ENCODE measurements around the gene SPATS2L. TPM values are rescaled to one million over a fixed set of nuclear protein-coding genes. Genes with fewer than 3 reads are reported as not detected.

The SPATS2L gene
- total and polyA plus RNA-seq, 2 of the 13 experiments (the other 11 are each of a cell fraction or from before 2014, with no cell fraction given): 154 to 212 TPM

DNA sequence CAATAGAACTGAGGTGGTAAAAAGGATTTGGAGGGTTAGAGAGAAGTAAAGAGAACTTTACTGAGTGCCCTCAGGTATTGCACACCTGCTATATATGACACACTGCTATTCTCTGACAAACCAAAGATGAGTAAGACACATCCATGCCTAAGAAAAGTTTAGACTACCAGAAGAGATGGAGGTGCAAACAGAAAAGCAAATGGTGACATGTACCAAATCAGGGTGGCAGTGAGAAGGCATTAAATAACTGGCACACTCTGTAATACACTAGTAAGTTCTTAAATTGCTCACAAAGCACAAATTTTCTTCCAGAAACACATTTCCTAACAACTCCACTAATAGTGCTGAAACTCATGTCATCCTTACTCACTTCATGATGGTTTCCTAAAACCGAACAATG lies 114.8 kb downstream of the SPATS2L start:
- no peak for TF ChIP-seq FOXP1 (IDR thresholded peaks at IDR 0.05)
- TF ChIP-seq FOXP1 (CRISPR knock-in tag; IDR thresholded peaks at IDR 0.05): no peak
- TF ChIP-seq, protein P1, sequence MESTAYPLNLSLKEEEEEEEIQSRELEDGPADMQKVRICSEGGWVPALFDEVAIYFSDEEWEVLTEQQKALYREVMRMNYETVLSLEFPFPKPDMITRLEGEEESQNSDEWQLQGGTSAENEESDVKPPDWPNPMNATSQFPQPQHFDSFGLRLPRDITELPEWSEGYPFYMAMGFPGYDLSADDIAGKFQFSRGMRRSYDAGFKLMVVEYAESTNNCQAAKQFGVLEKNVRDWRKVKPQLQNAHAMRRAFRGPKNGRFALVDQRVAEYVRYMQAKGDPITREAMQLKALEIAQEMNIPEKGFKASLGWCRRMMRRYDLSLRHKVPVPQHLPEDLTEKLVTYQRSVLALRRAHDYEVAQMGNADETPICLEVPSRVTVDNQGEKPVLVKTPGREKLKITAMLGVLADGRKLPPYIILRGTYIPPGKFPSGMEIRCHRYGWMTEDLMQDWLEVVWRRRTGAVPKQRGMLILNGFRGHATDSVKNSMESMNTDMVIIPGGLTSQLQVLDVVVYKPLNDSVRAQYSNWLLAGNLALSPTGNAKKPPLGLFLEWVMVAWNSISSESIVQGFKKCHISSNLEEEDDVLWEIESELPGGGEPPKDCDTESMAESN (CRISPR knock-in tag; conservative IDR thresholded peaks at IDR 0.05): no peak
- TF ChIP-seq, protein P2, sequence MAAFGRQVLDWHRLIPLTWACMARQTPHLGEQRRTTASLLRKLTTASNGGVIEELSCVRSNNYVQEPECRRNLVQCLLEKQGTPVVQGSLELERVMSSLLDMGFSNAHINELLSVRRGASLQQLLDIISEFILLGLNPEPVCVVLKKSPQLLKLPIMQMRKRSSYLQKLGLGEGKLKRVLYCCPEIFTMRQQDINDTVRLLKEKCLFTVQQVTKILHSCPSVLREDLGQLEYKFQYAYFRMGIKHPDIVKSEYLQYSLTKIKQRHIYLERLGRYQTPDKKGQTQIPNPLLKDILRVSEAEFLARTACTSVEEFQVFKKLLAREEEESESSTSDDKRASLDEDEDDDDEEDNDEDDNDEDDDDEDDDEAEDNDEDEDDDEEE (CRISPR knock-in tag; IDR thresholded peaks at IDR 0.05): no peak
- TF ChIP-seq ZNF780A (CRISPR knock-in tag; IDR thresholded peaks at IDR 0.05): no peak
- no peak for TF ChIP-seq ZNF570 (CRISPR knock-in tag; IDR thresholded peaks at IDR 0.05; ENCODE audit: borderline replicate concordance)
- no peak for TF ChIP-seq ARID2 (CRISPR knock-in tag; IDR thresholded peaks at IDR 0.05; ENCODE audit: borderline replicate concordance)
- TF ChIP-seq SRSF1 (optimal IDR thresholded peaks at IDR 0.05; ENCODE audit: low read depth, low read length): no peak
- no peak for TF ChIP-seq PHF20 (CRISPR knock-in tag; IDR thresholded peaks at IDR 0.05)
- no peak for TF ChIP-seq HOXA9 (CRISPR knock-in tag; IDR thresholded peaks at IDR 0.05; ENCODE audit: borderline replicate concordance)
- TF ChIP-seq AKAP8 (CRISPR knock-in tag; IDR thresholded peaks at IDR 0.05): no peak
- TF ChIP-seq, protein P3, sequence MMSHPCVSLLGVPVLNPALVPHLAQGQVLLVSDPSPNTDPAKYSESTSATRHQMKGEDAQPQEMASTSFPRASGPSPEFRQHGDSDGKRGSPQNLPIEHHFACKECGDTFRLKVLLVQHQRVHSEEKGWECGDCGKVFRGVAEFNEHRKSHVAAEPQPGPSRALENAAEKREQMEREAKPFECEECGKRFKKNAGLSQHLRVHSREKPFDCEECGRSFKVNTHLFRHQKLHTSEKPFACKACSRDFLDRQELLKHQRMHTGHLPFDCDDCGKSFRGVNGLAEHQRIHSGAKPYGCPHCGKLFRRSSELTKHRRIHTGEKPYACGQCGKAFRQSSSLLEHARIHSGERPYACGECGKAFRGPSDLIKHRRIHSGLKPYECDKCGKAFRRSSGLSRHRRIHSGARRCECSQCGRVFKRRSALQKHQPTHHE (CRISPR knock-in tag; IDR thresholded peaks at IDR 0.05; ENCODE audit: borderline replicate concordance): no peak
- TF ChIP-seq, protein P4, sequence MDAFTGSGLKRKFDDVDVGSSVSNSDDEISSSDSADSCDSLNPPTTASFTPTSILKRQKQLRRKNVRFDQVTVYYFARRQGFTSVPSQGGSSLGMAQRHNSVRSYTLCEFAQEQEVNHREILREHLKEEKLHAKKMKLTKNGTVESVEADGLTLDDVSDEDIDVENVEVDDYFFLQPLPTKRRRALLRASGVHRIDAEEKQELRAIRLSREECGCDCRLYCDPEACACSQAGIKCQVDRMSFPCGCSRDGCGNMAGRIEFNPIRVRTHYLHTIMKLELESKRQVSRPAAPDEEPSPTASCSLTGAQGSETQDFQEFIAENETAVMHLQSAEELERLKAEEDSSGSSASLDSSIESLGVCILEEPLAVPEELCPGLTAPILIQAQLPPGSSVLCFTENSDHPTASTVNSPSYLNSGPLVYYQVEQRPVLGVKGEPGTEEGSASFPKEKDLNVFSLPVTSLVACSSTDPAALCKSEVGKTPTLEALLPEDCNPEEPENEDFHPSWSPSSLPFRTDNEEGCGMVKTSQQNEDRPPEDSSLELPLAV (CRISPR knock-in tag; conservative IDR thresholded peaks at IDR 0.05; ENCODE audit: low read depth): no peak
- no peak for TF ChIP-seq ZNF607 (CRISPR knock-in tag; IDR thresholded peaks at IDR 0.05; ENCODE audit: borderline replicate concordance)
- TF ChIP-seq, protein P5, sequence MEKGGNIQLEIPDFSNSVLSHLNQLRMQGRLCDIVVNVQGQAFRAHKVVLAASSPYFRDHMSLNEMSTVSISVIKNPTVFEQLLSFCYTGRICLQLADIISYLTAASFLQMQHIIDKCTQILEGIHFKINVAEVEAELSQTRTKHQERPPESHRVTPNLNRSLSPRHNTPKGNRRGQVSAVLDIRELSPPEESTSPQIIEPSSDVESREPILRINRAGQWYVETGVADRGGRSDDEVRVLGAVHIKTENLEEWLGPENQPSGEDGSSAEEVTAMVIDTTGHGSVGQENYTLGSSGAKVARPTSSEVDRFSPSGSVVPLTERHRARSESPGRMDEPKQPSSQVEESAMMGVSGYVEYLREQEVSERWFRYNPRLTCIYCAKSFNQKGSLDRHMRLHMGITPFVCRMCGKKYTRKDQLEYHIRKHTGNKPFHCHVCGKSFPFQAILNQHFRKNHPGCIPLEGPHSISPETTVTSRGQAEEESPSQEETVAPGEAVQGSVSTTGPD (CRISPR knock-in tag; IDR thresholded peaks at IDR 0.05): no peak
- TF ChIP-seq NAIF1 (CRISPR knock-in tag; IDR thresholded peaks at IDR 0.05; ENCODE audit: borderline replicate concordance): no peak
- no peak for TF ChIP-seq MIER2 (CRISPR knock-in tag; IDR thresholded peaks at IDR 0.05)
- H3K4me2 ChIP-seq (ENCODE audit: low read depth, low read length): no peak overlapping the region
- H3K36me3 ChIP-seq (replicated peaks in 1 of 2; ENCODE audit: control insufficient read depth in 1 of 2, insufficient read depth in 2 of 2, low read length in 2 of 2): peaks cover 45 to 86% of the 10 kb centered on the region in 2 experiments
- FAIRE-seq: no peak
- no peaks in the 10 kb centered on the region for H3K79me2 ChIP-seq (ENCODE audit: insufficient read depth, low read length)
- H3K9ac ChIP-seq (ENCODE audit: insufficient read depth, low read depth, low read length): no peak overlapping the region
- no peaks in the 10 kb centered on the region for H3K27me3 ChIP-seq (ENCODE audit: control insufficient read depth in 1 of 2, insufficient read depth in 2 of 2, low read length in 2 of 2)
- no TSS peak for BruUV-seq (replicated peaks)
- no peak overlapping the region for H2AFZ ChIP-seq (ENCODE audit: low read length)
- in situ Hi-C loops (cut with HindIII; ENCODE audit: extremely low pct_ligation_motif_present, low pct_unique_long_range_greater_than_20kb): no loop called here
- no peak for ATAC-seq
- no peak overlapping the region for H3K4me3 ChIP-seq (replicated peaks in 1 of 3; ENCODE audit: insufficient read depth in 1 of 3, low read depth in 2 of 3, low read length in 3 of 3)
- POLR2A ChIA-PET: no interaction called here
- no peaks in the 10 kb centered on the region for H3K4me1 ChIP-seq (ENCODE audit: insufficient read depth, low read length)
- H3K27ac ChIP-seq (ENCODE audit: extremely low read length, insufficient read depth, low read length): no peak overlapping the region
- WGBS (ENCODE audit: low lambda C conversion rate): 98% methylated on average over 1 of the region's 1 CpG
- CTCF ChIA-PET (ENCODE audit: low intra/inter-chr PET ratio, low total read pairs): no interaction called here
- no peaks in the 10 kb centered on the region for H3K9me3 ChIP-seq (ENCODE audit: low read length)
- intact Hi-C loops (cut with micrococcal nuclease; ENCODE audit: unreplicated experiment): no loop called here
- no peaks in the 10 kb centered on the region for H4K20me1 ChIP-seq (ENCODE audit: insufficient read depth, low read length)
- DNase-seq (ENCODE audit: low spot score): no peak
